HG03139 (cell line): ENCODE measurements around the gene ROPN1B.
"Not testable (repeated sequence)": the region's sequence is repeated elsewhere in the genome, so short reads cannot be mapped to it uniquely, and the experiment has no call there.

Source experiments
- ATAC-seq: cut with Tn5 transposase; IDR thresholded peaks from one replicate; pipeline ENCODE4 v1.9.1; 2021; ENCODE audit not compliant: unreplicated experiment

ROPN1B gene

GRCh38 chr3:125957674-125958510, 11.1 kb upstream of the ROPN1B start:
- ATAC-seq, result no peak

- ATAC-seq, result no peak
These were observed 10.3 kb upstream of the ROPN1B start for GRCh38 chr3:125958511-125959316.

- ATAC-seq, result no peak
These were observed 9.5 kb upstream of the ROPN1B start for GRCh38 chr3:125959317-125960065.

- ATAC-seq, result no peak
These were observed 8.9 kb upstream of the ROPN1B start for GRCh38 chr3:125960066-125960424.

GRCh38 chr3:125960456-125961288, 8.3 kb upstream of the ROPN1B start:
- ATAC-seq, result no peak

- no peak for ATAC-seq
These were observed 7.7 kb upstream of the ROPN1B start for GRCh38 chr3:125961289-125961589.

- ATAC-seq, result not testable (repeated sequence)
These were observed 5.1 kb upstream of the ROPN1B start for GRCh38 chr3:125963834-125964233.

GRCh38 chr3:125965505-125965904, 3.5 kb upstream of the ROPN1B start:
- no peak for ATAC-seq

- ATAC-seq, result no peak
These were observed 1.8 kb upstream of the ROPN1B start for GRCh38 chr3:125967156-125967555.

GRCh38 chr3:125968121-125968520, 857 bp upstream of the ROPN1B start:
- ATAC-seq, result not testable (repeated sequence)

GRCh38 chr3:125971997-125972944, 3.3 kb downstream of the ROPN1B start:
- ATAC-seq, result not testable (repeated sequence)

- not testable (repeated sequence) for ATAC-seq
These were observed 6.4 kb downstream of the ROPN1B start for GRCh38 chr3:125975245-125976002.

GRCh38 chr3:125976003-125976390, 7.0 kb downstream of the ROPN1B start:
- ATAC-seq, result not testable (repeated sequence)

GRCh38 chr3:125977104-125977503, 8.1 kb downstream of the ROPN1B start:
- not testable (repeated sequence) for ATAC-seq

GRCh38 chr3:125984951-125985350, 16.0 kb downstream of the ROPN1B start:
- ATAC-seq, result not testable (repeated sequence)

- ATAC-seq, result peak; percentile 77
These were observed 21.4 kb downstream of the ROPN1B start for GRCh38 chr3:125990253-125990970.

GRCh38 chr3:125996751-125997150, 27.8 kb downstream of the ROPN1B start:
- not testable (repeated sequence) for ATAC-seq

- no peak for ATAC-seq
These were observed 33.2 kb downstream of the ROPN1B start for GRCh38 chr3:126002189-126002588.
